Tibial nerve (tissue), 4 donors: ENCODE data around the gene SPI1. TPM values are rescaled to one million over a fixed set of nuclear protein-coding genes. Genes with fewer than 3 reads are reported as not detected.
A peak's percentile ranks its signal among the peaks of the same experiment; 100 is the strongest.

Experiments used
- DNase-seq, 2 donors: peaks; one replicate each; pipeline ENCODE4 v3.0.0-alpha.2; 2019; ENCODE audit warnings: low spot score in 2 of 2
- H3K27ac ChIP-seq, 4 donors: fragments of 200-600 bp; sonication (generic) in 3 of 4; one replicate each; pipeline ENCODE4 v1.5.1; 2017 to 2019; ENCODE audit warnings: mild to moderate bottlenecking in 1 of 4
- H3K27me3 ChIP-seq, 2 donors: fragments of 200-600 bp; sonication (generic) in 1 of 2; one replicate each; pipeline versions ENCODE4 v1.5.1 to v1.6.0; 2017 to 2019
- H3K36me3 ChIP-seq, 3 donors: fragments of 200-600 bp; sonication (generic); one replicate each; pipeline ENCODE4 v1.5.1; 2018 to 2019
- H3K4me1 ChIP-seq, 4 donors: fragments of 200-600 bp; sonication (generic) in 3 of 4; one replicate each; pipeline ENCODE4 v1.5.1; 2017 to 2019
- H3K4me3 ChIP-seq, 4 donors: fragments of 200-600 bp; sonication (generic) in 3 of 4; one replicate each; pipeline ENCODE4 v1.5.1; 2017 to 2019; ENCODE audit warnings: mild to moderate bottlenecking in 1 of 4, moderate library complexity in 1 of 4
- H3K9me3 ChIP-seq, 4 donors: fragments of 200-600 bp; sonication (generic) in 3 of 4; one replicate each; pipeline ENCODE4 v1.5.1; 2017 to 2019
- CTCF ChIP-seq, 5 experiments: fragments of 200-600 bp in 3 of 5; fragments of 450-650 bp in 2 of 5; sonication (generic) in 3 of 5; IDR thresholded peaks; one replicate each; pipeline ENCODE4 v1.5.1; 2016 to 2019; ENCODE audit warnings: antibody characterized with exemption in 5 of 5, mild to moderate bottlenecking in 3 of 5, moderate library complexity in 2 of 5
- EP300 ChIP-seq, 2 donors: sonication (generic); formaldehyde crosslinking; IDR thresholded peaks; one replicate each; pipeline ENCODE4 v1.6.1; 2017; ENCODE audit warnings: antibody characterized with exemption in 2 of 2, mild to moderate bottlenecking in 1 of 2
- POLR2A ChIP-seq, 2 donors: fragments of 450-650 bp; IDR thresholded peaks; one replicate each; pipeline ENCODE4 v1.6.1; 2017; ENCODE audit warnings: antibody characterized with exemption in 2 of 2, mild to moderate bottlenecking in 2 of 2, moderate library complexity in 2 of 2
- WGBS, 2 donors: methylation state at CpG; one replicate each; pipeline ENCODE4 v1.1.5; 2018; 5-methylcytosine and 5-hydroxymethylcytosine counted together
- total RNA-seq, 4 donors: library from RNA; depleted of rRNA; stranded (reverse); fragments of >200 nt; gene quantifications; one replicate each; pipeline ENCODE4 v1.1.0, GENCODE V29; 2016

The SPI1 gene
- total RNA-seq, 4 donors from 2014 or later, result 18.8 to 73.5 (median 25.2) TPM

- no peak for TF ChIP-seq POLR2A (IDR thresholded peaks at IDR 0.05)
- no peak for TF ChIP-seq EP300 (IDR thresholded peaks at IDR 0.05)
- TF ChIP-seq CTCF (IDR thresholded peaks at IDR 0.05), result no peak
- no peak overlapping the region for H3K4me3 ChIP-seq
- H3K9me3 ChIP-seq, result no peaks in the 10 kb centered on the region
- no peak overlapping the region for H3K27ac ChIP-seq
- H3K27me3 ChIP-seq, result no peaks in the 10 kb centered on the region
- WGBS, 2 donors, result 36 to 48% methylated on average over 4 of the region's 4 CpGs
- no peak for DNase-seq
- no peaks in the 10 kb centered on the region for H3K36me3 ChIP-seq
- H3K4me1 ChIP-seq, result no peaks in the 10 kb centered on the region
Measured at GRCh38 chr11:47383071-47383470, 4.7 kb upstream of the SPI1 start.

DNA sequence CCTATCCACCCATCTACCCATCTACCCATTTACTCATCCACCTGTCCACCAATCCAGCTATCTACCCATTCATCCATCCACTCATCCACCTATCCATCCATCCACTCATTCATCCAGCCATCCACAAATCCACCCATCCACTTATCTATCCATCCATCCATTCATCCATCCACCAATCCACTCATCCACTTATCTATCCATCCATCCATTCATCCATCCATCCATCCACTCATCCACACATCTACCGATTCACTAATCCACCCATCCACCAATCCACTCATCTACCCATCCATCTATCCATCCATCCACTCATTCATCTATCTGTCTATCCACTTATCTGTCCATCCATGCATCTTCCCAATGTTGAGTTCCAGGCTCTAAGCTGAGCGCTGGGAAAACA is 1.7 kb upstream of the SPI1 start:
- H3K4me3 ChIP-seq, result no peak overlapping the region
- no peaks in the 10 kb centered on the region for H3K9me3 ChIP-seq
- H3K27me3 ChIP-seq, result no peaks in the 10 kb centered on the region
- no peak overlapping the region for H3K27ac ChIP-seq
- 92 to 96% methylated on average over 2 of the region's 2 CpGs for WGBS, 2 donors
- H3K36me3 ChIP-seq, result no peaks in the 10 kb centered on the region
- DNase-seq, result no peak
- H3K4me1 ChIP-seq, result no peaks in the 10 kb centered on the region
- no peak for TF ChIP-seq POLR2A (IDR thresholded peaks at IDR 0.05)
- TF ChIP-seq EP300 (IDR thresholded peaks at IDR 0.05), result no peak
- no peak for TF ChIP-seq CTCF (IDR thresholded peaks at IDR 0.05)

DNA sequence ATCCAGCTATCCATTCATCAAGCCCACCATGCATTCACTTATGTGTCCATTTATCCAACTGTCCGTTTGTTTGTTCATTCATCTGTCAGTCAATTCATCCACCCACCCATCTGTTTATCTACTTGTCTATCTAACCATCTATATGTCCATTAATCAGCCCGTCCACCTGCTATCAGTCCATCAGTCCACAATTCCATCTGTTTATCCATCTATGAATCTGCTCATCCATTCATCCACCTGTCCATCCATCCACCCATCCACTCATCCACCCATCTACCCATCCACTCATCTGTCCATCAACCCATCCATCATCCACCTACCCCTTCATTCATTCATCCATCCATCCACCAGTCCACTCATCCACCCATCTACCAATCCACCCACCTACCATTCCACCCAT is 970 bp upstream of the SPI1 start:
- H3K27me3 ChIP-seq, result no peaks in the 10 kb centered on the region
- TF ChIP-seq EP300 (IDR thresholded peaks at IDR 0.05), result no peak
- no peak overlapping the region for H3K27ac ChIP-seq
- H3K4me3 ChIP-seq, result no peak overlapping the region
- H3K36me3 ChIP-seq, result no peaks in the 10 kb centered on the region
- H3K4me1 ChIP-seq, result no peaks in the 10 kb centered on the region
- H3K9me3 ChIP-seq, result no peaks in the 10 kb centered on the region
- no peak for DNase-seq
- WGBS, 2 donors, result 88% methylated on average over 2 of the region's 2 CpGs

DNA sequence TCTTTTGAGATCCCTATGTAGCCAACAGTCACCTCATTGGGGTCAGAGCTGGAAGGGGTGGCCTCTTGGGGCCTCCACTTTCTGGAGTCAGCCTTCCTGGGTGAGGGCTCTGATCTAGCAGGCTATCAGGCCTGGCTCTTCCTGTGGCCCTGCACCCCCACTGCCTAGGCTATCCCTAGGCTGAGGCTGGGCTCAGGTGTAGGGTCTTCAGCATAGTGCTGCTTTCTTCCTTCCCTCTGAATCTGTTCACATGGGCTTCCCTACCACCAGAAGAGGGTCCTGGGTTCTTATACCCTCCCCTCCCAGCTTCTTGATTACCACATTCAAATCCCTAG is 456 bp upstream of the SPI1 start:
- H3K4me3 ChIP-seq, result no peak overlapping the region
- no peaks in the 10 kb centered on the region for H3K9me3 ChIP-seq
- H3K27ac ChIP-seq, result peak overlapping the region in 3 of 4 donors; percentile 43 to 85 (median 81)
- no peaks in the 10 kb centered on the region for H3K4me1 ChIP-seq
- DNase-seq, result no peak
- H3K27me3 ChIP-seq, result no peaks in the 10 kb centered on the region
- no peaks in the 10 kb centered on the region for H3K36me3 ChIP-seq
- no peak for TF ChIP-seq CTCF (IDR thresholded peaks at IDR 0.05)
- no peak for TF ChIP-seq POLR2A (IDR thresholded peaks at IDR 0.05)
- no peak for TF ChIP-seq EP300 (IDR thresholded peaks at IDR 0.05)

DNA sequence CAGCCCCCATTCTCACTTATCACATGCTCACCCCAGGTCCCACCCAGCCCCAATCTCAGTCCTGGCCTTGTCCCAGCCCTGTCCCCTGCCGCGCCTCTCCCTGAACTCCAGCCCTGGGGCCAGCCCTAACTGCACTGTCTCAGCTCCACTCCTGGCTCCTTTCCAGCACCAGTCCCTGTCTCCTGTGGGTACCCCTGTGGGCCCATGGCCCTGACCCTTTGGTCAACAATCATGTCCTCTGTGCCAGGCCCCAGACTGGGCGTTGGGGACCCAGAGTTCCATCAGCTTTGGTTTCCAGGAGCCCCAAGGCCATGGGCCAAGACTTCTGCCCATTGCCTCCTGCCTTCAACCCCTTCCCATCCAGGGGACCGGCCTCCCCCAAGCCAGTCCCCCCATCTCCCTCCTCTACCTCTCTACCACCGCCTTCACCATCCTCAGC is 757 bp downstream of the SPI1 start:
- peak overlapping the region in 3 of 4 donors; percentile 73 to 85 (median 81) for H3K27ac ChIP-seq
- DNase-seq, result no peak
- TF ChIP-seq EP300 (IDR thresholded peaks at IDR 0.05), result no peak
- TF ChIP-seq CTCF (IDR thresholded peaks at IDR 0.05), result no peak
- TF ChIP-seq POLR2A (IDR thresholded peaks at IDR 0.05), result no peak
- no peaks in the 10 kb centered on the region for H3K9me3 ChIP-seq
- no peaks in the 10 kb centered on the region for H3K36me3 ChIP-seq
- peak overlapping the region; percentile 17 to 49 (median 28) for H3K4me3 ChIP-seq
- no peaks in the 10 kb centered on the region for H3K27me3 ChIP-seq
- 67 to 85% methylated on average over 5 of the region's 5 CpGs for WGBS, 2 donors
- H3K4me1 ChIP-seq, result no peaks in the 10 kb centered on the region
